ENCODE results near the gene NFASC. TPM values are rescaled to one million over a fixed set of nuclear protein-coding genes. Genes with fewer than 3 reads are reported as not detected.
A peak's percentile ranks its signal among the peaks of the same experiment; 100 is the strongest.

The NFASC gene
- total and polyA plus RNA-seq, 9 of the 15 experiments (the other 6 are each of a cell fraction or from before 2014, with no cell fraction given), result 0.03 to 0.16 (median 0.06) TPM; not detected in 6

DNA sequence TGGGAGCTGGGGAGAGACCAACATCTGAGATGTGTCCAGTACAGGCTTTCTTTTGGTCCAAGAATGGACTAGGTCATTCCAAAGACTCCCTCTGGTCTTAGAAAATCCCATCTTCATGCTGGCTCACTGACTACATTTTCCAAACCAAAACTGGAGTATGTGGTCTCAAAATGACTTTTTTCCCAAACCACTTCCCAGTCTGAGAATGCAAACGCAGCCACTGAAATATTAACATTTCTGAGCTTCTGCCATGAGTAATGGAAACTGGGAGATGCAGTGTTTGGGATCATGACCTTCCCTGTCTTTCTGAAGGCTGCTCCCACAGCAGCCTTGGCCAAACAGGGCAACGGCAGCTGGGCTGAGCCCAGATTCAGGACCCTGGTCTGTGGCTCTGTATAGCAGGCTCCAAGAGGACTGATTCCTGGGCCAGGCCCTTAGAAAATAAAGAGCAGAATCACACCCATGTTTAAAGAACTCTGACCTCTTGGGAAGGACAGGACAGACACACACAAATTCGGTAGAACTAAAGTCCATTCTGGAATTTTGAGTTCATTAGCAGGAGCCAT, 110.3 kb downstream of the NFASC start (continued):
- no peak for TF ChIP-seq CREB5 (CRISPR knock-in tag; IDR thresholded peaks at IDR 0.05)

GRCh38 chr1:204983136-204983535, 112.5 kb downstream of the NFASC start:
- CTCF ChIA-PET (ENCODE audit: low intra/inter-chr PET ratio), result no interaction called here
- H3K9ac ChIP-seq (ENCODE audit: insufficient read depth in 1 of 2, low read depth in 2 of 2, low read length in 2 of 2), result no peak overlapping the region
- peaks cover 13% of the 10 kb centered on the region for H4K20me1 ChIP-seq (replicated peaks; ENCODE audit: control insufficient read depth, insufficient read depth, low read length)
- H2AFZ ChIP-seq (ENCODE audit: low read depth, low read length), result no peak overlapping the region
- in situ Hi-C loops (cut with MboI) (loop anchor here (10.0 kb wide), 1 partner anchor 542 kb away; no protein-coding TSS in a partner anchor), intact Hi-C loops (cut with micrococcal nuclease) (no loop called here)
- ATAC-seq (no peak), DNase-seq (ENCODE audit: extremely low read depth in 1 of 4, low spot score in 3 of 4) (no peak), FAIRE-seq (no peak)
- H3K4me3 ChIP-seq, result no peak overlapping the region
- H3K36me3 ChIP-seq (ENCODE audit: control insufficient read depth, insufficient read depth, low read length), result no peaks in the 10 kb centered on the region
- H3K9me1 ChIP-seq (ENCODE audit: control insufficient read depth, insufficient read depth, low read length), result no peaks in the 10 kb centered on the region
- no peak overlapping the region for H3K27ac ChIP-seq (ENCODE audit: extremely low read depth, low read depth, low read length)
- peaks cover 66 to 92% of the 10 kb centered on the region in 2 experiments for H3K27me3 ChIP-seq (ENCODE audit: control insufficient read depth in 2 of 2, insufficient read depth in 2 of 2, low read length in 2 of 2)
- H3K79me2 ChIP-seq (ENCODE audit: control insufficient read depth, insufficient read depth, low read length), result no peaks in the 10 kb centered on the region
- BruUV-seq (replicated peaks), result no TSS peak
- H3K9me3 ChIP-seq (replicated peaks; ENCODE audit: control insufficient read depth, insufficient read depth, low read depth, low read length), result no peaks in the 10 kb centered on the region
- POLR2A ChIA-PET, result no interaction called here
- TF ChIP-seq, protein P1, sequence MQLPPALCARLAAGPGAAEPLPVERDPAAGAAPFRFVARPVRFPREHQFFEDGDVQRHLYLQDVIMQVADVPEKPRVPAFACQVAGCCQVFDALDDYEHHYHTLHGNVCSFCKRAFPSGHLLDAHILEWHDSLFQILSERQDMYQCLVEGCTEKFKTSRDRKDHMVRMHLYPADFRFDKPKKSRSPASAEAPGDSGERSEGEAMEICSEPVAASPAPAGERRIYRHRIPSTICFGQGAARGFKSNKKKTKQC (CRISPR knock-in tag; IDR thresholded peaks at IDR 0.05), result 0 out of 2 replicates have a peak, but pooled peaks have one; percentile 5
- TF ChIP-seq CUX1 (CRISPR knock-in tag; IDR thresholded peaks at IDR 0.05), result no peak
- H3K4me2 ChIP-seq (ENCODE audit: insufficient read depth, low read length), result no peak overlapping the region
- peaks cover 4 to 13% of the 10 kb centered on the region in 2 experiments; a peak in 3 of 5 replicates for H3K4me1 ChIP-seq (replicated peaks in 1 of 2; ENCODE audit: control insufficient read depth in 2 of 2, insufficient read depth in 2 of 2, low read length in 2 of 2)
- WGBS (ENCODE audit: insufficient coverage, low coverage, missing lambda C conversion rate), result 2% methylated on average over 11 of the region's 11 CpGs

Data from K562 (cell line).